Right atrium auricular region (tissue), 2 donors: Measurements from ENCODE around the gene ARHGAP25. TPM values are rescaled to one million over a fixed set of nuclear protein-coding genes. Genes with fewer than 3 reads are reported as not detected.

Experiments
- DNase-seq: peaks from one replicate; pipeline ENCODE4 v3.0.0-alpha.2; 2019; ENCODE audit warnings: low spot score
- H3K27ac ChIP-seq, 2 donors: fragments of 200-600 bp; sonication (generic); 1 replicate in 1 of 2; 2 replicates in 1 of 2; pipeline ENCODE4 v1.5.1; 2016 to 2019
- H3K27me3 ChIP-seq, 2 donors: fragments of 200-600 bp; sonication (generic); one replicate each; pipeline versions ENCODE4 v1.5.1 to v1.6.0; 2017 to 2019
- H3K36me3 ChIP-seq: fragments of 200-600 bp; sonication (generic); one replicate; pipeline ENCODE4 v1.5.1; 2016
- H3K4me1 ChIP-seq, 2 donors: fragments of 200-600 bp; sonication (generic); one replicate each; pipeline versions ENCODE4 v1.5.1 to v1.6.0; 2017 to 2019
- H3K4me3 ChIP-seq, 2 donors: fragments of 200-600 bp; sonication (generic); 1 replicate in 1 of 2; 2 replicates in 1 of 2; pipeline ENCODE4 v1.5.1; 2017 to 2019; ENCODE audit warnings: mild to moderate bottlenecking in 1 of 2, moderate library complexity in 1 of 2
- H3K9me3 ChIP-seq, 2 donors: fragments of 200-600 bp; sonication (generic); one replicate each; pipeline ENCODE4 v1.5.1; 2019
- CTCF ChIP-seq, 2 donors: fragments of 200-600 bp; sonication (generic); IDR thresholded peaks; one replicate each; pipeline ENCODE4 v1.5.1; 2019; ENCODE audit warnings: antibody characterized with exemption in 2 of 2
- total RNA-seq, 2 donors: library from RNA; depleted of rRNA; stranded (reverse); fragments of >200 nt; gene quantifications; one replicate each; pipeline ENCODE4 v1.1.0, GENCODE V29; 2016

ARHGAP25 gene
- total RNA-seq, 2 donors from 2014 or later, result 4.2 to 12.8 TPM

GRCh38 chr2:68825866-68826265, 91.3 kb downstream of the ARHGAP25 start:
- Histone ChIP-seq H3K36me3 (no peaks in the 10 kb centered on the region), H3K27me3 (no peaks in the 10 kb centered on the region), H3K4me1 (peaks cover 0 to 32% of the 10 kb centered on the region in 2 donors), H3K27ac (no peak overlapping the region), H3K4me3 (no peak overlapping the region), H3K9me3 (no peaks in the 10 kb centered on the region)
- no peak for TF ChIP-seq CTCF (IDR thresholded peaks at IDR 0.05)
- DNase-seq, result no peak

GRCh38 chr2:68827666-68828065, 93.1 kb downstream of the ARHGAP25 start:
- Histone ChIP-seq H3K4me3 (no peak overlapping the region), H3K4me1 (peaks cover 0 to 50% of the 10 kb centered on the region in 2 donors), H3K27ac (peak overlapping the region in 1 of 2 donors; percentile 84), H3K36me3 (no peaks in the 10 kb centered on the region), H3K27me3 (no peaks in the 10 kb centered on the region), H3K9me3 (no peaks in the 10 kb centered on the region)
- DNase-seq, result no peak
- TF ChIP-seq CTCF (IDR thresholded peaks at IDR 0.05), result no peak

- no peaks in the 10 kb centered on the region for H3K27me3 ChIP-seq
- no peaks in the 10 kb centered on the region for H3K9me3 ChIP-seq
- no peak overlapping the region for H3K4me3 ChIP-seq
- H3K4me1 ChIP-seq, result peaks cover 0 to 58% of the 10 kb centered on the region in 2 donors
- peak overlapping the region; percentile 61 to 84 for H3K27ac ChIP-seq
- no peaks in the 10 kb centered on the region for H3K36me3 ChIP-seq
- no peak for TF ChIP-seq CTCF (IDR thresholded peaks at IDR 0.05)
- peak; percentile 97 for DNase-seq
These were observed 94.5 kb downstream of the ARHGAP25 start for GRCh38 chr2:68828887-68829708.

- Histone ChIP-seq H3K36me3 (no peaks in the 10 kb centered on the region), H3K9me3 (no peaks in the 10 kb centered on the region), H3K27me3 (no peaks in the 10 kb centered on the region), H3K27ac (peak overlapping the region; percentile 61 to 84), H3K4me3 (no peak overlapping the region), H3K4me1 (peaks cover 0 to 58% of the 10 kb centered on the region in 2 donors)
- DNase-seq, result no peak
- no peak for TF ChIP-seq CTCF (IDR thresholded peaks at IDR 0.05)
These were observed 95.1 kb downstream of the ARHGAP25 start for GRCh38 chr2:68829749-68830148.

- TF ChIP-seq CTCF (IDR thresholded peaks at IDR 0.05), result no peak
- Histone ChIP-seq H3K27me3 (no peaks in the 10 kb centered on the region), H3K36me3 (no peaks in the 10 kb centered on the region), H3K4me1 (peaks cover 0 to 58% of the 10 kb centered on the region in 2 donors), H3K27ac (peak overlapping the region; percentile 79 to 84), H3K9me3 (no peaks in the 10 kb centered on the region), H3K4me3 (no peak overlapping the region)
- DNase-seq, result no peak
These were observed 97.1 kb downstream of the ARHGAP25 start for GRCh38 chr2:68831686-68832232.
